Fibroblast of lung (primary cell): ENCODE results near the gene QSOX2.

ENCODE experiments used
- EZH2 ChIP-seq: IDR thresholded peaks from 2 replicates; pipeline ENCODE4 v1.5.1; 2012; ENCODE audit warnings: low read length, control low read depth, mild to moderate bottlenecking; ENCODE audit errors: missing control alignments
- TF ChIP-seq, protein P1 (sequence below), 2 donors: IDR thresholded peaks in 1 of 2; conservative IDR thresholded peaks in 1 of 2; 1 replicate in 1 of 2; 2 replicates in 1 of 2; pipeline ENCODE4 v1.5.1; 2011 to 2012; ENCODE audit warnings: low read length in 2 of 2, control low read depth in 1 of 2, inconsistent platforms in 1 of 2, low read depth in 1 of 2, mild to moderate bottlenecking in 1 of 2

DNA sequence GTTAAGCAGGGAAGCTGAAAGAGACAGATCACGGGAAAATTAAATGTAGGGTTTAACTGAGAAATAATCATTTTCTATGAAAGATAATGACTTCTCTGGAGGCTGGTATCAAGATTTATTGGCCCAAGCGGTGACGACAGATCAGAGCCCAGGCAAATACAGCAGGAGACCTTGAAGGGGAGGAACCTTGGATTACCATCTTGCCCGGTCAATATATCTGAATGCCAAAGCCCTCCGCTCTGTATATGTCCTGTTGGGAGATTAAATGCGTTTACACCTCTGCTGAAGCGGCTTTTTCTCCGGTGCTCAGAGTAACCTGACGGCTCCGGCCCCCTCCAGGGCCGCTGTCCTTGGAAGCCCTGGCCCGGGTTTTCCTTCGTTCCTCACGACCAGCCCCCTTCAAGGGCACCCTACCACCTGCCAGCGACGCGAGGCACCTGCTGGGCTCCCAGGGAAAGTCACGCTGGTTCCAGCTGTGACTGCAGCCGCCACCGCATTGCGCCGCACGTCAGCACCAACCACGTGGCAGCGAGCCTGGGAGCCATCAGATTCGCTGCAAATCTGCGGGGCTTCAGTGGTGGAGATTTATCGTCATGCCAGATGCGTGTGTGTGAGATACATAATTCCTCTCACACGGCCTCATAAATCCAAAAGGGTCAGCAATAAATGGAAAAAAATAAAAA, 4.4 kb upstream of the QSOX2 start:
- TF ChIP-seq, protein P1, sequence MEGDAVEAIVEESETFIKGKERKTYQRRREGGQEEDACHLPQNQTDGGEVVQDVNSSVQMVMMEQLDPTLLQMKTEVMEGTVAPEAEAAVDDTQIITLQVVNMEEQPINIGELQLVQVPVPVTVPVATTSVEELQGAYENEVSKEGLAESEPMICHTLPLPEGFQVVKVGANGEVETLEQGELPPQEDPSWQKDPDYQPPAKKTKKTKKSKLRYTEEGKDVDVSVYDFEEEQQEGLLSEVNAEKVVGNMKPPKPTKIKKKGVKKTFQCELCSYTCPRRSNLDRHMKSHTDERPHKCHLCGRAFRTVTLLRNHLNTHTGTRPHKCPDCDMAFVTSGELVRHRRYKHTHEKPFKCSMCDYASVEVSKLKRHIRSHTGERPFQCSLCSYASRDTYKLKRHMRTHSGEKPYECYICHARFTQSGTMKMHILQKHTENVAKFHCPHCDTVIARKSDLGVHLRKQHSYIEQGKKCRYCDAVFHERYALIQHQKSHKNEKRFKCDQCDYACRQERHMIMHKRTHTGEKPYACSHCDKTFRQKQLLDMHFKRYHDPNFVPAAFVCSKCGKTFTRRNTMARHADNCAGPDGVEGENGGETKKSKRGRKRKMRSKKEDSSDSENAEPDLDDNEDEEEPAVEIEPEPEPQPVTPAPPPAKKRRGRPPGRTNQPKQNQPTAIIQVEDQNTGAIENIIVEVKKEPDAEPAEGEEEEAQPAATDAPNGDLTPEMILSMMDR (conservative IDR thresholded peaks at IDR 0.05 in 1 of 2, IDR thresholded peaks at IDR 0.05 in 1 of 2; ENCODE audit: low read depth in 1 of 2, low read length in 2 of 2), result no peak
- TF ChIP-seq EZH2, result no peak
